Stomach smooth muscle (tissue), 2 donors: ENCODE measurements around the gene DACH1.
"Not testable (repeated sequence)": the region's sequence is repeated elsewhere in the genome, so short reads cannot be mapped to it uniquely, and the experiment has no call there.

Experiments used
- H3K27ac ChIP-seq: one replicate; pipeline ENCODE4 v1.7.0; 2013; ENCODE audit warnings: mild to moderate bottlenecking, low read length, inconsistent platforms
- H3K27me3 ChIP-seq, 2 donors: one replicate each; pipeline ENCODE4 v1.7.0; 2013; ENCODE audit warnings: low read length in 2 of 2; ENCODE audit not compliant: insufficient read depth in 2 of 2, control insufficient read depth in 1 of 2
- H3K36me3 ChIP-seq, 2 donors: one replicate each; pipeline ENCODE4 v1.7.0; 2013; ENCODE audit warnings: low read length in 2 of 2; ENCODE audit not compliant: control insufficient read depth in 2 of 2, insufficient read depth in 2 of 2
- H3K4me1 ChIP-seq: one replicate; pipeline ENCODE4 v1.7.0; 2013; ENCODE audit warnings: low read length; ENCODE audit not compliant: control insufficient read depth, insufficient read depth
- H3K4me3 ChIP-seq, 2 donors: one replicate each; pipeline ENCODE4 v1.7.0; 2013; ENCODE audit warnings: low read length in 2 of 2
- H3K9ac ChIP-seq, 2 donors: one replicate each; pipeline ENCODE4 v1.7.0; 2013; ENCODE audit warnings: low read length in 2 of 2, mild to moderate bottlenecking in 1 of 2
- H3K9me3 ChIP-seq, 2 donors: one replicate each; pipeline ENCODE4 v1.7.0; 2013; ENCODE audit warnings: low read length in 2 of 2; ENCODE audit not compliant: control insufficient read depth in 2 of 2
- donor health status: healthy.
- donor health status: Pancreatic carcinoma.

Gene DACH1

DNA sequence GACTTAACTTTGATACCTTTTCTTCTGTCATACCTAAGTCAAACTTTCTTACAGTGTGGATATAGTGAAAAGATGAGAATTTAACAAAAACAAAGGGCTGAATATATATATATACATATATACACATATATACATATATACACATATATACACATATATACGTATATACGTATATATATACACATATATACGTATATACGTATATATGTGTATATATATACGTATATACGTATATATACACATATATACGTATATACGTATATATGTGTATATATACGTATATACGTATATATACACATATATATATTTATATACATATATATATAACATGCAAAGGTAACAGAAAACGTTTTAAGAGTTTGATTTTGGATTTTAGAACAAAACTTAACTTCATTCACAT is 88.0 kb downstream of the DACH1 start:
- not testable (repeated sequence) for H3K27me3 ChIP-seq, H3K27ac ChIP-seq, H3K4me1 ChIP-seq, H3K9me3 ChIP-seq, H3K9ac ChIP-seq, H3K36me3 ChIP-seq, H3K4me3 ChIP-seq

- Histone ChIP-seq H3K27ac (no peak overlapping the region), H3K27me3 (no peaks in the 10 kb centered on the region), H3K4me1 (no peaks in the 10 kb centered on the region), H3K9me3 (no peaks in the 10 kb centered on the region), H3K36me3 (no peaks in the 10 kb centered on the region), H3K9ac (no peak overlapping the region), H3K4me3 (no peak overlapping the region)
These were observed 91.0 kb downstream of the DACH1 start for GRCh38 chr13:71775966-71776365.

DNA sequence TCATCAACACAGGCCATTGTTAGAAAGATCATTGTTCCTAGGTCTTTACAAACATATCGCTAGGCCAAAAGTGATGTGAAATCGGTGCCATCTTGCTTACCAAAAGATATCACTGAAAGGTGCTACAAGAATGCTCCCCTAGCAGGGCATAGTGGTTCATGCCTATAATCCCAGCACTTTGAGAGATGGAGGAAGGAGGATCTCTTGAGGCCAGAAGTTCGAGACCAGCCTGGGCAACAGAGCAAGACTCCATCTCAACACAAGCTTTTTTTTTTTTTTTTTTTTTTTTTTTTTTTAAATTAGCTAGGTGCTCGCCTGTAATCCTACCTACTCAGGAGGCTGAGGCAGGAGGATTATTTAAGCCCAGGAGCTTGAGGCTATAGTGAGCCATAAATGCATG is 92.1 kb downstream of the DACH1 start:
- Histone ChIP-seq H3K9ac (no peak overlapping the region), H3K27me3 (no peaks in the 10 kb centered on the region), H3K36me3 (no peaks in the 10 kb centered on the region), H3K4me1 (no peaks in the 10 kb centered on the region), H3K27ac (no peak overlapping the region), H3K4me3 (no peak overlapping the region), H3K9me3 (no peaks in the 10 kb centered on the region)

DNA sequence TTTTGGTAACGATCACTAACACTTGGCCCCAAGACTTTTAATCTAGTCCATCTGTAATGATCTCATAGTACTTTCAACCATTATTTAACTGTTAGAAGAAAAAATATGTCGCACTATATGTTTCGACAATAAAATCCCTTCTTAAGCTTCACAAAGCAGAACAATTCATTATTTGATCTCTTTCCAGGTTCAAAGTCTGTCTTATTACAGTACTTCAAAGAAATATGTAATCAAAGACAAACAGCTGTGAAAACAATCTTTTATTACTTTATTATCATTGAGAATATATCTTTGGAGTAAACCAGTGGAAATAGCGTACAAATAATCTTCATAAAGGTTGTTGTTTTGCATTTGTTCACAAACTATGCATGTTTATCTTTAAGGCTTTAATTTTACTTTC is 93.5 kb downstream of the DACH1 start:
- Histone ChIP-seq H3K9me3 (no peaks in the 10 kb centered on the region), H3K4me3 (no peak overlapping the region)

GRCh38 chr13:71772361-71772760 is 94.6 kb downstream of the DACH1 start:
- no peak overlapping the region for H3K4me3 ChIP-seq
- no peaks in the 10 kb centered on the region for H3K27me3 ChIP-seq
- H3K36me3 ChIP-seq: no peaks in the 10 kb centered on the region
- no peaks in the 10 kb centered on the region for H3K9me3 ChIP-seq
- H3K4me1 ChIP-seq: no peaks in the 10 kb centered on the region
- no peak overlapping the region for H3K27ac ChIP-seq
- no peak overlapping the region for H3K9ac ChIP-seq

More for the DNA sequence above, 93.5 kb downstream of the DACH1 start:
- H3K36me3 ChIP-seq: no peaks in the 10 kb centered on the region
- no peaks in the 10 kb centered on the region for H3K27me3 ChIP-seq
- no peak overlapping the region for H3K27ac ChIP-seq
- H3K9ac ChIP-seq: no peak overlapping the region
- H3K4me1 ChIP-seq: no peaks in the 10 kb centered on the region

- Histone ChIP-seq H3K4me1 (no peaks in the 10 kb centered on the region), H3K27me3 (no peaks in the 10 kb centered on the region), H3K4me3 (no peak overlapping the region), H3K9me3 (no peaks in the 10 kb centered on the region), H3K9ac (no peak overlapping the region), H3K36me3 (no peaks in the 10 kb centered on the region), H3K27ac (no peak overlapping the region)
These were observed 95.9 kb downstream of the DACH1 start for GRCh38 chr13:71771144-71771543.

- no peaks in the 10 kb centered on the region for H3K27me3 ChIP-seq
- no peaks in the 10 kb centered on the region for H3K9me3 ChIP-seq
- no peaks in the 10 kb centered on the region for H3K4me1 ChIP-seq
- no peaks in the 10 kb centered on the region for H3K36me3 ChIP-seq
- no peak overlapping the region for H3K27ac ChIP-seq
- no peak overlapping the region for H3K9ac ChIP-seq
- H3K4me3 ChIP-seq: no peak overlapping the region
These were observed 96.3 kb downstream of the DACH1 start for GRCh38 chr13:71770710-71771109.

- no peaks in the 10 kb centered on the region for H3K9me3 ChIP-seq
- H3K4me3 ChIP-seq: no peak overlapping the region
- no peak overlapping the region for H3K27ac ChIP-seq
These were observed 98.1 kb downstream of the DACH1 start for GRCh38 chr13:71768881-71769280.

GRCh38 chr13:71759651-71760511 is 107.1 kb downstream of the DACH1 start:
- Histone ChIP-seq H3K9ac (no peak overlapping the region), H3K27me3 (no peaks in the 10 kb centered on the region), H3K4me3 (no peak overlapping the region), H3K4me1 (no peaks in the 10 kb centered on the region), H3K36me3 (no peaks in the 10 kb centered on the region), H3K27ac (no peak overlapping the region), H3K9me3 (no peaks in the 10 kb centered on the region)

More at GRCh38 chr13:71768881-71769280, 98.1 kb downstream of the DACH1 start:
- no peaks in the 10 kb centered on the region for H3K27me3 ChIP-seq
- H3K36me3 ChIP-seq: no peaks in the 10 kb centered on the region
- H3K9ac ChIP-seq: no peak overlapping the region
- H3K4me1 ChIP-seq: no peaks in the 10 kb centered on the region

DNA sequence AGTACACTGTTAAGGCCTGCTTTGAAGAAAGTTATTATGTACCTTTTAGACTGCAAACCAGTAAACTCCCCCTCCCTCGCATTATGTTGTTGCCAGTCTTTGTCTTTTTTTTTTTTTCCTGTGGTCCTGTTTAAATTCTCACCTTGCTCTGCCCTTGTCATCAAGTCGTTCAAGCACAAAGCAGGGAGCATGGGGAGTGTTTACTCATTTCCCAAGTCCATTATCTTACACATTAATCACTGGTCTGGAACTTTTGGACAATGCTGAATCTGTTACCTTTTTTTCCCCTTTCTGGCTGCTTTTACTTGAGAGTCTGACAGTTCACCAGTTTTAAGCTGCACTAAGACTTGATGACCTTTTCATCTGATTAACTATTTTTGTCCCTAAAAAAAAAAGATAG is 108.2 kb downstream of the DACH1 start:
- Histone ChIP-seq H3K27ac (no peak overlapping the region), H3K36me3 (no peaks in the 10 kb centered on the region), H3K9me3 (no peaks in the 10 kb centered on the region), H3K4me1 (no peaks in the 10 kb centered on the region), H3K27me3 (no peaks in the 10 kb centered on the region), H3K9ac (no peak overlapping the region), H3K4me3 (no peak overlapping the region)

- H3K4me3 ChIP-seq: no peak overlapping the region
- H3K9me3 ChIP-seq: no peaks in the 10 kb centered on the region
- no peaks in the 10 kb centered on the region for H3K4me1 ChIP-seq
- H3K27ac ChIP-seq: no peak overlapping the region
- no peaks in the 10 kb centered on the region for H3K27me3 ChIP-seq
- no peaks in the 10 kb centered on the region for H3K36me3 ChIP-seq
- H3K9ac ChIP-seq: no peak overlapping the region
These were observed 112.5 kb downstream of the DACH1 start for GRCh38 chr13:71754407-71754974.
